ENCODE measurements around the gene ITPR2.

The ITPR2 gene

GRCh38 chr12:26711072-26711471, 121.9 kb downstream of the ITPR2 start:
- in situ Hi-C loops (cut with HindIII; ENCODE audit: low sequenced_read_pairs) = no loop called here

GRCh38 chr12:26705851-26706250, 127.1 kb downstream of the ITPR2 start:
- in situ Hi-C loops (cut with HindIII; ENCODE audit: low sequenced_read_pairs) = no loop called here

GRCh38 chr12:26704684-26705460, 128.1 kb downstream of the ITPR2 start:
- in situ Hi-C loops (cut with HindIII; ENCODE audit: low sequenced_read_pairs) = no loop called here

- in situ Hi-C loops (cut with HindIII; ENCODE audit: low sequenced_read_pairs) = no loop called here
Observed at GRCh38 chr12:26704214-26704613, 128.8 kb downstream of the ITPR2 start.

- in situ Hi-C loops (cut with HindIII; ENCODE audit: low sequenced_read_pairs) = no loop called here
Observed at GRCh38 chr12:26702741-26703140, 130.3 kb downstream of the ITPR2 start.

- in situ Hi-C loops (cut with HindIII; ENCODE audit: low sequenced_read_pairs) = no loop called here
Observed at GRCh38 chr12:26701604-26702215, 131.3 kb downstream of the ITPR2 start.

- in situ Hi-C loops (cut with HindIII; ENCODE audit: low sequenced_read_pairs) = no loop called here
Observed at GRCh38 chr12:26700430-26700829, 132.6 kb downstream of the ITPR2 start.

- in situ Hi-C loops (cut with HindIII; ENCODE audit: low sequenced_read_pairs) = no loop called here
Observed at GRCh38 chr12:26699237-26699636, 133.8 kb downstream of the ITPR2 start.

- in situ Hi-C loops (cut with HindIII; ENCODE audit: low sequenced_read_pairs) = no loop called here
Observed at GRCh38 chr12:26698186-26698585, 134.8 kb downstream of the ITPR2 start.

GRCh38 chr12:26697217-26697616, 135.8 kb downstream of the ITPR2 start:
- in situ Hi-C loops (cut with HindIII; ENCODE audit: low sequenced_read_pairs) = no loop called here

GRCh38 chr12:26696613-26697092, 136.3 kb downstream of the ITPR2 start:
- in situ Hi-C loops (cut with HindIII; ENCODE audit: low sequenced_read_pairs) = no loop called here

- in situ Hi-C loops (cut with HindIII; ENCODE audit: low sequenced_read_pairs) = no loop called here
Observed at GRCh38 chr12:26696048-26696612, 136.9 kb downstream of the ITPR2 start.

- in situ Hi-C loops (cut with HindIII; ENCODE audit: low sequenced_read_pairs) = no loop called here
Observed at GRCh38 chr12:26694402-26694801, 138.6 kb downstream of the ITPR2 start.

GRCh38 chr12:26692407-26692806, 140.6 kb downstream of the ITPR2 start:
- in situ Hi-C loops (cut with HindIII; ENCODE audit: low sequenced_read_pairs) = no loop called here

GRCh38 chr12:26691234-26691970, 141.6 kb downstream of the ITPR2 start:
- in situ Hi-C loops (cut with HindIII; ENCODE audit: low sequenced_read_pairs) = no loop called here

- in situ Hi-C loops (cut with HindIII; ENCODE audit: low sequenced_read_pairs) = no loop called here
Observed at GRCh38 chr12:26690601-26691000, 142.4 kb downstream of the ITPR2 start.

- in situ Hi-C loops (cut with HindIII; ENCODE audit: low sequenced_read_pairs) = no loop called here
Observed at GRCh38 chr12:26689281-26689841, 143.6 kb downstream of the ITPR2 start.

- in situ Hi-C loops (cut with HindIII; ENCODE audit: low sequenced_read_pairs) = no loop called here
Observed at GRCh38 chr12:26688344-26688904, 144.6 kb downstream of the ITPR2 start.

GRCh38 chr12:26686408-26686807, 146.6 kb downstream of the ITPR2 start:
- in situ Hi-C loops (cut with HindIII; ENCODE audit: low sequenced_read_pairs) = no loop called here

GRCh38 chr12:26684101-26684500, 148.9 kb downstream of the ITPR2 start:
- in situ Hi-C loops (cut with HindIII; ENCODE audit: low sequenced_read_pairs) = no loop called here

- in situ Hi-C loops (cut with HindIII; ENCODE audit: low sequenced_read_pairs) = no loop called here
Observed at GRCh38 chr12:26683443-26683842, 149.6 kb downstream of the ITPR2 start.
